HL-60 (cell line): ENCODE measurements around the gene GLRA3.

Experiments
- DNase-seq, 2 experiments: peaks; one replicate each; pipeline ENCODE4 v3.0.0-alpha.2; 2010 to 2020; ENCODE audit warnings: low read depth in 1 of 2, low spot score in 1 of 2
- H3K27ac ChIP-seq: fragments of 250-450 bp; sonication (Bioruptor Pico); replicated peaks from 2 replicates; pipeline ENCODE4 v1.5.1; 2020; ENCODE audit warnings: mild to moderate bottlenecking, moderate library complexity
- H3K27me3 ChIP-seq: fragments of 250-450 bp; sonication (Bioruptor Pico); 2 replicates; pipeline ENCODE4 v1.5.1; 2021; ENCODE audit warnings: mild to moderate bottlenecking, moderate library complexity; ENCODE audit not compliant: insufficient read depth, poor library complexity, severe bottlenecking
- H3K4me3 ChIP-seq: replicated peaks from 2 replicates; pipeline ENCODE4 v1.5.1; 2011; ENCODE audit warnings: mild to moderate bottlenecking, control low read depth, low read length; ENCODE audit not compliant: insufficient read depth
- CTCF ChIP-seq: IDR thresholded peaks from one replicate; pipeline ENCODE4 v1.5.1; 2011; ENCODE audit warnings: low read length, control low read depth, inconsistent platforms; ENCODE audit not compliant: insufficient read depth
- GABPA ChIP-seq: IDR thresholded peaks from 2 replicates; pipeline ENCODE4 v1.6.1; 2012; ENCODE audit warnings: low read depth
- POLR2AphosphoS5 ChIP-seq: IDR thresholded peaks from 2 replicates; pipeline ENCODE4 v1.6.1; 2012; ENCODE audit warnings: low read depth
- REST ChIP-seq: IDR thresholded peaks from 2 replicates; pipeline ENCODE4 v1.6.1; 2012; ENCODE audit warnings: low read depth; ENCODE audit not compliant: insufficient replicate concordance
- SPI1 ChIP-seq: IDR thresholded peaks from 2 replicates; pipeline ENCODE4 v1.6.1; 2012; ENCODE audit warnings: low read depth, mild to moderate bottlenecking, borderline replicate concordance

Gene GLRA3

GRCh38 chr4:174713181-174713580 is 115.9 kb downstream of the GLRA3 start:
- no peak for DNase-seq
- Histone ChIP-seq H3K4me3 (no peak overlapping the region), H3K27ac (no peak overlapping the region), H3K27me3 (no peaks in the 10 kb centered on the region)
- TF ChIP-seq SPI1 (no peak), REST (no peak), CTCF (no peak)

- no peak overlapping the region for H3K27ac ChIP-seq
- TF ChIP-seq CTCF (no peak), POLR2AphosphoS5 (no peak), GABPA (no peak), REST (no peak), SPI1 (no peak)
- no peak for DNase-seq
These were observed 119.5 kb downstream of the GLRA3 start for GRCh38 chr4:174709526-174709925.

GRCh38 chr4:174708381-174708780 is 120.7 kb downstream of the GLRA3 start:
- TF ChIP-seq GABPA (no peak), SPI1 (no peak)
- Histone ChIP-seq H3K27ac (no peak overlapping the region), H3K27me3 (no peaks in the 10 kb centered on the region), H3K4me3 (no peak overlapping the region)
- no peak for DNase-seq

More at GRCh38 chr4:174709526-174709925, 119.5 kb downstream of the GLRA3 start:
- Histone ChIP-seq H3K27me3 (no peaks in the 10 kb centered on the region), H3K4me3 (no peak overlapping the region)

GRCh38 chr4:174707902-174708301 is 121.1 kb downstream of the GLRA3 start:
- no peak overlapping the region for H3K4me3 ChIP-seq
- no peak overlapping the region for H3K27ac ChIP-seq
- no peaks in the 10 kb centered on the region for H3K27me3 ChIP-seq
- TF ChIP-seq SPI1 (no peak), GABPA (no peak), POLR2AphosphoS5 (no peak), REST (no peak)
- no peak for DNase-seq
